Stimulated activated CD8-positive, alpha-beta memory T cell treated with anti-CD3 and anti-CD28 coated beads, Interleukin-7, amount 100 ng/mL, for 1 hour (primary cell): ENCODE data around the gene VEGFB.

Experiments used
- DNase-seq, 2 donors: peaks; one replicate each; pipeline ENCODE4 v3.0.0-alpha.2; 2020; ENCODE audit warnings: low read depth in 2 of 2

VEGFB gene

GRCh38 chr11:64246871-64247728, 12.7 kb downstream of the VEGFB start, which contains the start of gene PPP1R14B:
Gene PPP1R14B (minus strand): TSS chr11:64246943. CDS start chr11:64246673, 270 bp downstream.
- no peak for DNase-seq

- DNase-seq: no peak
Observed at GRCh38 chr11:64247729-64248531, 13.5 kb downstream of the VEGFB start.

DNA sequence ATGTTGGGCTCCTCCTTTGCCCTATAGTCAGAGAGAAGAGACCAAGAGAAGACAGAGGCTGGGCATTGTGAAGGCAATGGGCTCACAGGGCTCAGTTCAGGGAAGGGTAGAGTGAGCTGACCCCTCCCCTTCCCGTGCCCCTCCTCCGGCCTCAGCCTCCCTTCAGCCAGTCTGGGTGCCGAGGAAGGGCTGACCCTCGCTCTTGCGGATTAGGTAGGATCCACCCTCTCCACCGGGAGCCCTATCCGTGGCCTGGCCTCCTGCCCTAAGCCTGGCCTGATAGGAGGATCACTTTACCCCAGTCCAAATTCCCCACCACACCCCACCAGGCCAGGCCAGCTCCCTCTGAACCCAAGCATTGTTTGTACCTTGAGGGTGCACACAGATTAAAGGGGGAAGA, 14.2 kb downstream of the VEGFB start:
- DNase-seq: no peak

DNA sequence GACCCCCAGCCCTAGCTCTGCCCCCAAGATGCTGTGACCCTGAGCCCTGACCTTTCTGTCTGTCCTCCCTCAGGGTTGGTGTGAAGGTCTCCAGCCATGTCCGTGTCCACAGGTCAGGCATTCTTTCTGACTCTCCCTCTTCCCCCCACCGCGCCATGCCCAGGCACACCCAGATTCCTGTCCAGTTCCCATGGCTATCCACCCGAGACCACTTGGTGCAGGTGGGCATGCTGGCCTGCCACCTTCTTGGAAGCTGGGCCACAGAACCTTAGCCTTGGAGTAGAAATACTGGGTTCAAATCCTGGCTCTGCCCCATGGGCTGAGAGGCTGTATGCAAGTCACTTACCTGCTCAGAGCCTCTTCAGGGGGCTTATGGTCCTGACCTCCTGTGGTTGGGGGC, 14.7 kb downstream of the VEGFB start:
- DNase-seq: no peak

GRCh38 chr11:64249563-64250414, 15.4 kb downstream of the VEGFB start:
- no peak for DNase-seq

GRCh38 chr11:64250415-64251015, 16.1 kb downstream of the VEGFB start:
- no peak for DNase-seq

- DNase-seq: no peak
Observed at GRCh38 chr11:64251016-64251752, 16.8 kb downstream of the VEGFB start, which contains the start of gene PLCB3. Gene PLCB3 (plus strand): TSS chr11:64251530. CDS start chr11:64251650, 120 bp downstream.

DNA sequence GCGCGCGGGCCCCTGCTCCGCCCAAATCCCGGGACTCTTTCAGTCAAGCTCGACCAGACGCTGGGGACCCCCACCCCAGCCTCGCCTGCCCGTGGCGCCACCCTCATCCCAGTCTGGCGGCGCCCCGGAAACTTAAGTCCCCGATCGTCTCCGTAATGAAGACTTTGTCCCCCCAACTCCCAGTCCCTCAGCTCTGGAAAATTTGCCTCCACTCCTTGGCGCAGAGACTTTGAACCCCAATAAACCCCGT, 17.3 kb downstream of the VEGFB start:
- no peak for DNase-seq

- no peak for DNase-seq
Observed at GRCh38 chr11:64252003-64252872, 17.9 kb downstream of the VEGFB start.

- no peak for DNase-seq
Observed at GRCh38 chr11:64253043-64253442, 18.7 kb downstream of the VEGFB start.

GRCh38 chr11:64253481-64253880, 19.1 kb downstream of the VEGFB start:
- DNase-seq: no peak

DNA sequence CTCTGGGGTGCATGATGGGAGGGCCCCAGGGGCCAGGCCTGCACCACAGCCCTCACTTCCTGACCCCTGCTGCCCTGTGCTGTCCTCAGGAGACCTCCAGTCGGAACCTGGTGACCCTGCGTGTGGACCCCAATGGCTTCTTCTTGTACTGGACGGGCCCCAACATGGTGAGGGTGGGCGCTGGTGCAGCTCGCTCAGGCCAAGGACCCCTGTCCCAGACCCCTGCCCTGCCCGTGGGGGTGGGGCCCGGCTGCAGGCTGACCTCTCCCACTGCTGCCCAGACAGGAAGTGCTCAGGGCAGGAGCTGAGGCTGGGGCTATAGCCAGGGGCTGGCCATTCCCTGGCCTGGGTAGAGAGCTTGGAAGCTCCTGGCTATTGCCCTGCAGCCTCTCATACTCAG, 19.9 kb downstream of the VEGFB start:
- no peak for DNase-seq

GRCh38 chr11:64255135-64256128, 21.0 kb downstream of the VEGFB start:
- DNase-seq: no peak

GRCh38 chr11:64256300-64256699, 21.9 kb downstream of the VEGFB start:
- DNase-seq: no peak

DNA sequence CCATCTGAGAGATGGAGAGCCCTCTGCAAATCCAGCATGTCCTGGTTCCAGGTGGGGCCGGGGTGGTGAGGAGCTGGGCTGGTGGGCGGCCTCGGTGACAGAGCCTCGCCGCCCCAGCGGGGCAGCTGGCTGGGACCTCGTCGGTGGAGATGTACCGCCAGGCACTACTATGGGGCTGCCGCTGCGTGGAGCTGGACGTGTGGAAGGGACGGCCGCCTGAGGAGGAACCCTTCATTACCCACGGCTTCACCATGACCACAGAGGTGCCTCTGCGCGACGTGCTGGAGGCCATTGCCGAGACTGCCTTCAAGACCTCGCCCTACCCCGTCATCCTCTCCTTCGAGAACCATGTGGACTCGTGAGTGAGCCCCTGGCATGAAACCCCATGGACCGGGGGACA, 24.0 kb downstream of the VEGFB start:
- no peak for DNase-seq

GRCh38 chr11:64258946-64259532, 24.7 kb downstream of the VEGFB start:
- DNase-seq: no peak

DNA sequence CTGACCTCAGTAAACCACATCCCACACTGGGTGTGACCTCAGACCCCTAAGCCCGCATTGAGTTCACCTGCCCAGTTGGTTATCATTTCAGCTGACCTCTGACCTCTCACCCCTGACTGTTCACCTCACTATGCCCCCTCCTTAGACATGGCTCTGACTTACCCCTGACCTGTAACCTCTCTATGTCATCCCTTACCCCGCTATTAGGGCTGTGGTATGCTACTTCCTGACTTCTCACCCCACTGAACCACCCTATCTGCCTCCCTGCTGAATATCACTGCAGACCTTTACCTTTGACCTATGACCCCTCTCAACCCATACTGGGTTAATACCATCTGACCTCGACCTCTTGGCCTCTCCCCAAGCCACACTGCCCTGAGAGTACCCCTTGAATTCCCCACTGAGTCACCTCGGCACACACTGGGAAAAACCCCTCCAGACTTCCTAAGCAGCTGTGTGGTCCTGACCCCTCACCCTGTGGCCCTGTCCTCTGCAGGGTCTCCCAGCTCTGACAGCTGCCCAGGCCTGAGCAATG, 25.2 kb downstream of the VEGFB start:
- no peak for DNase-seq

DNA sequence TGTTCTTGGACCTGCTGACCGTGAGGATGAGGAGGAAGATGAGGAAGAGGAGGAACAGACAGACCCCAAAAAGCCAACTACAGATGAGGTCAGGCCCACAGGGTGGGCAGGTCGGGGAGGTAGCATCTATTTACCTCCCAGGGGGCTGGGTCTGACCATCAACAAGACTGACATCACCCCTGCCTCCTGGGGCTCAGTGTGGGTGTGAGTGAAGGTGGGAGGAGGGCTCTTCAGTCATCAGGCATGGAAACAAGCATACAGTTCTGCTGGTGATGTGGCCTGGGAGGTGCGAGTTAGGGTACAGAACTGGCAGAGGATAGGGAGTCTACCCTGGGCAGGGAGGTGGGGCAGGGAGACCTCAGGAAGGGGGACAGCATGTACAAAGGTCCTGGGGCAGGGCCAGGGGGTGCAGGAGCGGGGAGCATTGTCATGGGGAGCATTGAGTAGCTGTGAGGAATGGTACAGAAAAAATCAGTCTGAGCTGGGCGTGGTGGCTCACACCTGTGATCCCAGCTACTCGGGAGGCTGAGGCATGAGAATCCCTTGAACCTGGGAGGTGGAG, 25.8 kb downstream of the VEGFB start:
- no peak for DNase-seq
